GM18907 (cell line): ENCODE measurements around the gene ZNF692.
"Not testable (repeated sequence)": the region's sequence is repeated elsewhere in the genome, so short reads cannot be mapped to it uniquely, and the experiment has no call there.

Experiments used
- ATAC-seq: cut with Tn5 transposase; IDR thresholded peaks from one replicate; pipeline ENCODE4 v1.9.1; 2021; ENCODE audit warnings: mild to moderate bottlenecking, moderate library complexity; ENCODE audit not compliant: unreplicated experiment

ZNF692 gene

DNA sequence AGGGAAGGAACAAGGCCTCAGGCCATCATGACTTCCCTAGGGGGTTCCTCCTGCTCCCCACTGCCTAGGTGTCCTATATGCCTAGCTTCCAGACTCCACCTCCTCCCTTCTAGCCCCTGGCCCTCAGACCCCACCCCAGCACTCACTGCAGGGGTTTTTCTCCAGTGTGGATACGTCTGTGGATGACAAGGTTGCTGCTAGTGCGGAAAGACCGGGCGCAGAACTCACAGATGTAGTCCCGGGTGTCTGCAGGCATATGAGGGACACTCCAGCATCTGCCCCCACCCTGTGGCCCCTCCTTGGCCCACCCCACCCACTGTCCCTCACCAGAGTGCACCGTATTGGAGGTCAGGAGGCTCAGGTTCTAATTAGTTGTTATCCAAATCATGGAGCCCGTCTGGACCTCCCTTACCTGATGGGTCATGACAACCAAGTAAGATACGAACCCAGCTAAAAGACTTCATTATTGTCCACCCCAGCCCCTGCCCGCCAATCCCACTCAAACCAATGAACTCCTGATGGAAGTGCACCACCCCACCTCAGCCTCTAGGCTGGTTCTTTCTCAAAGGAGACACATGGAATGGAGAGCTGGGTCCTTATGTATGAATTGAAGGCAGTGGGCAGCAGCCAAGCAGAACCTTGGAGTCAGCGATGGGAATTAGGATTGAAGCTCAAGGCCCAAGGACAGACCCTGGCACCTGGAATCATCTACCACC, 8.2 kb downstream of the ZNF692 start:
- ATAC-seq = no peak

DNA sequence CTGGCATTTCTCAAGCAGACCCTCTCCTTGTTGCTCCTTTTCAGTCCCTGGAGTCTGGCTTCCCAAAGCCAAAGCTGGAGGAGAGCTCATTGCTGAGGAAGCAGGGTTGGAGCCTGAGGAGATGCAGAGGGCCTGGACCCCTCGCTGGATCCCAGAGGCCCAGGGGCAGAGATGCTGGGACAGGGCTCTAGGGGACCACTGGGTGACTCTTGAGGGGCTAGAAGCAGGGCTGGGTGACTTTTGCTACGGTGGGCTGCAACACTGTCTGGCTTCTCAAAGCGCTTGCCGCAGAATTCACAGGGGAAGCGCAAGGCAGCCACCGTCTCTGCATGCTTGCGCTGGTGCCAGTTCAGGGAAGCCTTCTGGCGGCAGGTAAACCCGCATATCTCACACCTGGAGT, 8.8 kb downstream of the ZNF692 start:
- ATAC-seq = no peak

GRCh38 chr1:248849637-248850036, 9.2 kb downstream of the ZNF692 start:
- no peak for ATAC-seq

DNA sequence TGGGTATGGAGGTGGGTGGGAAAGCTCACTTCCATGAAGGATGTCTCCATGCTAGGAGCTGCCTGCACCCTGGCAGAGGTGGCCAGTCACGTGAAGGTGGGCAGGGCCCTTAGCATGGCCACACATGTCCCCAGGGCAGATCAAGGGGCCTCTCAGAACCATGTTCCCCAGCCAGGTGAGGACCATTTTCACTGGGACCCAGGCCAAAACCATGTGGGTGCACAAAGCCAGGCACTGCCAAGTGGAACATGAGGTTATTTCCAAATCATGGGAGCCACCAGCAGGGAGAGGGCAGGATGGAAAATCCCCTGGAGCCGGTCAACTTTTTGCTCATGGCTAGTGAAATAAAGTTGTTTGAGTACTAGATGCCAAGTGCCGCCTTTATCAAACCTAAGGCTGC, 9.7 kb downstream of the ZNF692 start:
- ATAC-seq = no peak

GRCh38 chr1:248848602-248849001, 10.3 kb downstream of the ZNF692 start:
- ATAC-seq = no peak

DNA sequence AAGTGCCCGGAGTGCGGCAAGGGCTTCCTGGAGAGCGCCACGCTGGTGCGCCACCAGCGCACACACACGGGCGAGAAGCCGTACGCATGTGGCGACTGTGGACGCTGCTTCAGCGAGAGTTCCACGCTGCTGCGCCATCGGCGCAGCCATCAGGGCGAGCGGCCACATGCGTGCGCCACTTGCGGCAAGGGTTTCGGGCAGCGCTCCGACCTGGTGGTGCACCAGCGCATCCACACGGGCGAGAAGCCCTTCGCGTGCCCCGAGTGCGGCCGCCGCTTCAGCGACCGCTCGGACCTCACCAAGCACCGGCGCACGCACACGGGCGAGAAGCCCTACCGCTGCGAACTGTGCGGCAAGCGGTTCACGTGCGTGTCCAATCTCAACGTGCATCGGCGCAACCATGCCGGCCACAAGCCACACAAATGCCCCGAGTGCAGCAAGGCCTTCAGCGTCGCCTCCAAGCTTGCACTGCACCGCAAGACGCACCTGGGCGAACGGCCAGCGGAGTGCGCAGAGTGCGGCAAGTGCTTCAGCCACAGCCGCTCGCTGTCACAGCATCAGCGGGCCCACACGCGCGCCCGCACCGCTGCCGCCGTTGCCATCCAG, 10.8 kb downstream of the ZNF692 start:
- ATAC-seq = no peak

- no peak for ATAC-seq
Observed at GRCh38 chr1:248847181-248847955, 11.5 kb downstream of the ZNF692 start.

DNA sequence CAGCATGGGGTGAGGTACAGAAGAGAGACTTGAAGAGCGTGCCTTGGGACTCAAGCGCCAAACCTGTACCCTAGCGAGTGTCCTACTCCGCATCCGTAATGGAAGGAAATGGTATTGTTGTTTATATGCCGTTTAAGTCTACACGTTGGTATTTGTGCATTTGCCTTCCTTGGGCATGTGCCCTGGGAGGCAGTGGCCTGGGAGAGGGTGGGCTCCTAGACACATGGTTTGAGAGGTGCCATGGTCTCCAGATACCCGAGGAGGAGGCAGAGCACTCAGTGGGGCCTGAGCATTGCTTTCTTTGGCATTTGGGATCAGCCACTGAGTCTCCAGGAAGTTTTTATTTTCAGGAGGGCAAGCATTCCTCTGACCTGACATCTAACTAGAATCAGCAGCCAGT, 14.4 kb downstream of the ZNF692 start:
- ATAC-seq = no peak

DNA sequence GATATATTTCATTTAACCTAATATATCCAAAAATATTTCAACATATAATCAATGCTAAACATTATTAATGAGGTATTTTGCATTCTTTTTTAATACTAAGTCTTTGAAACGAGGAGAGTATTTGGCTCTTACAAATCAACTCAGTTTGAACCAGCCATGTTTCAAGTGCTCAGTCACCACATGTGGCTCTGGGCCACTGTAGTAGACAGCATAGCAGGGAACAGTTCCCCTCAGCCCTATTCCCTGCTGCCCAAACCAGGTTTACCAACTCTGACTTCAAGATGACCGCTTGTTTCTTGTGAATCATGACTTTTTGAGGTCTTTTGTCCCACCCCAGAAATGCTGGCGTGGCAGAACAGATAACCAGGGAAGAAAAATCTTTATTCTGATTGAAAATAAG, 15.2 kb downstream of the ZNF692 start:
- no peak for ATAC-seq

DNA sequence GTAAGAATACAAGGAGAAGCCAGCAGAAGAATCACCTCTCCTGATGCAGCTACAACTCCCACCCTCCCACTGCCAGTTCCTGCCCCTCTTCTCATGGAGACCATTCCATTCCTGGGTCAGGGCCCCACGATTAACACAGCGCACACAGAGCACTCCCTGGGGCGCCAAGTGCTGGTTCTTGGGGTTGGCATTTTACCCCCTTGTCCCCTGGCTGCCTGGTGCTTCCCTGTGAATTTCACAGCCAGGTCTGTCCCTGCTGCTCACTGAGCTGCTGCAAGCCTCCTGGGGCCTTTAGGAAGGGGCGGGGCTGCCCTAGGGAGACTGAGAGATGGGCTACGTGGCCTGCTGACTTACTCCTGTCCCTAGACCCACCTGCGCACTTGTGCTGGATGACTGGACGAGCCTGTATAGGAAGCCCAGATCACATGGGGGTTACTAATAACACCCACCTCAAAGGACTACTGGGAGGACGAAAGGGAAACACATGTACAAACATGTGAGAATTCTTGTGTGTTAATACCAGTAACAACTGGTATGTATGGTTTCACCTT, 16.0 kb downstream of the ZNF692 start:
- ATAC-seq = no peak

DNA sequence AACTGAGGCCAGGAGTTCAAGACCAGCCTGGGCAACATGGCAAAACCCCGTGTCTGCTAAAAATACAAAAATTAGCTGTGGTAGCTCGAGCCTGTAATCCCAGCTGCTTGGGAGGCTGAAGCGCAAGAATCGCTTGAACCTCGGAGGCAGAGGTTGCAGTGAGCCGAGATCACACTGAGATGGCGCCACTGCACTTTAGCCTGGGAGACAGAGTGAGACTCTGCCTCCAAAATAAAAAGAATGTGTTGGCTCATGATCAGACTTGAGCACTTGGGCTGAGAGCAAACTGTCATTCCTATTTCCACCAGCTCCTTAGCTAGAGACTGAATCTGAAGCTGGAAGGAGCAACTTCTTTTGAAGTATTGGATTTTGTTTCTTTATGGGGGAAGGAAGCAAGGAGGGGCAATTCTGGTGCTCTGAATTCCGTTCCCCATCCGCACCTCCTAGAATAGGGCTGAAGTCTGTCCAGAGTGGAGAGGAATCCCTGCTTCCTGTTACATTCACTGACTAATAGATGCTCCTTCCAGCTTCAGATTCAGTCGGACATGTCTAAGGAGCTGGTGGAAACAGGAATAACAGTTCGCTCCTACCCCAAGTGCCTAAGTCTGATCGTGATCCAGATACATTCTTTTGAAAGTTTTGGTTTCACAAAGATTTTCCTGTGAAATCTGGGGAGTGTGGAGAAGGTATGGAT, 17.0 kb downstream of the ZNF692 start:
- ATAC-seq = no peak

GRCh38 chr1:248840946-248841345, 17.9 kb downstream of the ZNF692 start:
- no peak for ATAC-seq

- no peak for ATAC-seq
Observed at GRCh38 chr1:248839168-248839555, 19.7 kb downstream of the ZNF692 start.

- peak; percentile 76 for ATAC-seq
Observed at GRCh38 chr1:248838357-248839167, 20.3 kb downstream of the ZNF692 start.

- ATAC-seq = peak; percentile 88
Observed at GRCh38 chr1:248837781-248838356, 21.0 kb downstream of the ZNF692 start, which contains the start of gene ZNF672. TSS of gene ZNF672 (plus strand) at chr1:248838224. CDS start at chr1:248847275, 9,051 bp downstream.

- no peak for ATAC-seq
Observed at GRCh38 chr1:248837045-248837780, 21.7 kb downstream of the ZNF692 start.

- no peak for ATAC-seq
Observed at GRCh38 chr1:248834343-248834940, 24.4 kb downstream of the ZNF692 start.

GRCh38 chr1:248831842-248832241, 27.0 kb downstream of the ZNF692 start:
- ATAC-seq = no peak

DNA sequence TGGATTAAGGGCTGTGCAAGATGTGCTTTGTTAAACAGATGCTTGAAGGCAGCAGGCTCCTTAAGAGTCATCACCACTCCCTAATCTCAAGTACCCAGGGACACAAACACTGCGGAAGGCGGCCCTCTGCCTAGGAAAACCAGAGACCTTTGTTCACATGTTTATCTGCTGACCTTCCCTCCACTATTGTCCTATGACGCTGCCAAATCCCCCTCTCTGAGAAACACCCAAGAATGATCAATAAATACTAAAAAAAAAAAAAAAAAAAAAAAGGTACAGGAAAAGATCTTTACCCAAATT, 28.2 kb downstream of the ZNF692 start:
- not testable (repeated sequence) for ATAC-seq
